GDM1 (cell line): ENCODE data around the gene IP6K2.

ENCODE experiments used
- DNase-seq: peaks from one replicate; lab custom pipeline; 2025; lab: John Stamatoyannopoulos, UW

Gene IP6K2

DNA sequence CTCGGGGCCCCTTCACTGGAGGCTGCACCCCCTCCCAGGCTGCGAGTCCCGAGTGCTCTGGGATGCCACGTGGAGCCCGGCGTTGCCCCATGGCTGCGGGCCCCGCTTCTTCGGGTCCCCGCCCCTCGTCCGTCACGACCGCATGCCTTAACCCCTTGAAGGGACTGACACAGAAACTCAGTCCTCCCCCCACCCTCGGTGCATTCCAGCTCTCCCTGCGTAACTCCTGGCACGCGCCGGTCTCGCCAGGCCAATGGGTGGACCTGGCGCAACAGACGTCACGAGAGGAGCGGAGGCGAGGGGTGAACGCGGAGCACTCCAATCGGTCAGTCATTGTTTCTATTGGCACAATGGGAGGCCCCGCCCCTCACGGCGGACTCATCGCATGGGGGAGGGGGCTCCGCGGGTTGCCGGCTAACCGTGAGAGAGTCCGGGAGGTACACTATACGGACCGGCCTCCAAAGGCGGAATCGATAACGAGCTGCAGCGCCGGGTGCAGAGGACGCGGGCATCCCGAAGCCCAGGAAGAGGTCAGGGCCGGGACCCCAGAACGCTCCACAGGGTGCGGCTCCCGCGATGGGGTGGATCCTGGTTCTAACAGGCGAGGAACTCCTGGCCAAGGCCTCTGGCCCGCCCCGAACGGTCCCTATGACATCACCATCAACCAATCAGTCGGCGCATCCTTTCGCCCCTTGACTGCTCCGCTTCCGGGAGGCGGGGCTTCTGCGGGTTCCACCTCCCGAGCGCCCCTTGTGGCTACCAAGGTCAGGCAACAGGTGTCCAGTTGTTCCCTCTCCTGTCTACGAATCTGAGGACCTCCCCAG is 53.3 kb downstream of the IP6K2 start:
- peak; percentile 93 for DNase-seq

DNA sequence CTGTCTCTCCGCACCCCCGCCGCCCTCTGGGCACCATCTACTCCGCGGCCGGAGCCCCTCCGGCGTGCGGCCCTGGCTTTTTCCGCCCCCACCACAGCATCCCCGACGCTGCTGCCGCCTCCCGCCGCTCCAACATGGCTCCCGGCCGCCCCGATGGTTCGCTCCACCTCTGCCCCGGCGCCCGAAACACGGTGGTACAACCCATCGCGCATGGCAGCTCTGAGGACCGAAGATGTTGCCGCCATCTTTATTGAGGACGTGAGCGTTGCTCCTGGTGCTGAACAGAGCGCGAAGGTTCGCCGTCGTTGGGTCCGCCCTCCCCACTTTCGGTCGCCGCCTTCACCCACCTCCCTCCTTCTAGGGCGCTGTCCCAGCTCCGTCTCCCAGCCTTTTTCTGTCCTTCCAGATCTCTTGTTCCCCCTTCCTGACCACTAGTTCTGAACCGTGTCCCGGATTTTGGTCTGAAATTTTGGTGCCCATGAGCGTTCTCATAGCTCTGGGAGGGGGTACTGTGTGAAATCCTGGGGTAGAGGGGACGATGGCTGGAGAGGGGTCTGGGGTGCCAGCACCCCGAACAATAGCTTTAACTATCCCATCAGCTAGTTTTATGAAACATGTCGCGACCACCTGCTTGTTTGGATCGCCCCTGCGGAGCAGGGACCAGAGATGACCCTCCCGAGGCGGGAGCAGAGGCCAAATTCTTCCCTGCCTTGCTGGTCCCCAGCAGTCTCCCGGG is 54.1 kb downstream of the IP6K2 start, which contains the start of gene CELSR3:
Gene CELSR3, minus strand, starts transcription at position 134 of the 736 bp plus-strand sequence. CDS start 252 bp downstream, outside the sequence.
- peak; percentile 81 for DNase-seq

DNA sequence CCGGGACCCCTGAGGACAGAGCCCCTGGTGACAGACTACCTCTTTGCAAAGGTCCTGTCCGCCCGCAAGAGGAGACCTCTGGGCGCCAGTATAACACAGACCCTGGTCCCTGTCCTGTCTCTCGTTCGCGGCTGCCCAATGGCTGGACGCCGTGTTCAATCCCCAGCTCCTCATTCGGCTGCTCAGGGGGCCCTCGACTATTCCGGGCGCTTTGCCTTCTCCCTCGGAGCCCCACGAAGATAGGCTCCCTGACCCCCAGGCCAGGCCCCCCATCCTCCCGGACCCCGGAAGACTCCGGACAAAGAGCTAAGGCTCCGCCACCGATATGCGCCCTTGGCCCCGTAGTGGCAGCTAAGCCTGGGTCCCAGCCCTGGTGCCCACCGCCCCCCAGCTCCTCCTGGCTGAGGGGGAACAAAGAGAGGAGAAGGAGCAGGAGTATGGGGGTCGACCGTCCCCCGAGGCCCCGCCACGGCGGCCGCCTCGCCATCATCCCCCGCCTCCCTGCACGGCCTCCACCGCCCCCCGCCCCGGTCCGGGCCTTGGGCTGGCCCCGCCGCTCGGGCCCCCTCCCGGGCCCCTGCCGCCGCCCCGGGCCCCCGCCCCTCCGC is 54.8 kb downstream of the IP6K2 start:
- no peak for DNase-seq

DNA sequence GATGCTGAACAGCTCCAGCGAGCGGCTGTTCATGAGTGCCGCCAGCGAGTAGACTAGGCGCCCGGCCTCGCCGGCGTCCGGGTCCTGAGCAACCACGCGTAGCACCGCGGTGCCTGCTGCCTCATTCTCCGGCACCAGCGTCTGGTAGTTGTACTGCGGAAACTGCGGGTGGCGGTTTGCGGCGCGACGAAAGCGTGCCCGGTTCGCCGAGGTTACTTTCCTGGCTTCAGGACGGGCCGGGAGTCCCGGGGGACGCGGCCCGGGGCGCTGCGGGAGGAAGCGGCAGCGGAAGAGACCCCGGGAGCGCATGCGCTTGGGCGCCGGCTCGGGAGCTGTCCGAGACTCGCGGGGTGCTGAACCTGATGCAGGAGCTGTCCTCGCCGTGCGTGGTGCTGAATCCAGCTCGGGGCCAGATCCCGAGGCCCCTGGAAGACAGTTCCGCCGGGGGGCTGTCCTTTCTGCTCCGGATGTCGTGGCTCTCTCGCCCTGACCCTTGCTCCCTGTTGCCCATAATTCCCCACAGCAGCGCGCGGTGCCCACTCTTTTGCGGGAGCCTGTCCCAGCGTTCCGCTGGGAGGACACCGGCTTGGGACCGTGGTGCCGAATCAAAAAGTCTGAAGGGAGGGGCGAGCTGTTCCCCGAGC is 55.4 kb downstream of the IP6K2 start:
- DNase-seq, result peak; percentile 37

DNA sequence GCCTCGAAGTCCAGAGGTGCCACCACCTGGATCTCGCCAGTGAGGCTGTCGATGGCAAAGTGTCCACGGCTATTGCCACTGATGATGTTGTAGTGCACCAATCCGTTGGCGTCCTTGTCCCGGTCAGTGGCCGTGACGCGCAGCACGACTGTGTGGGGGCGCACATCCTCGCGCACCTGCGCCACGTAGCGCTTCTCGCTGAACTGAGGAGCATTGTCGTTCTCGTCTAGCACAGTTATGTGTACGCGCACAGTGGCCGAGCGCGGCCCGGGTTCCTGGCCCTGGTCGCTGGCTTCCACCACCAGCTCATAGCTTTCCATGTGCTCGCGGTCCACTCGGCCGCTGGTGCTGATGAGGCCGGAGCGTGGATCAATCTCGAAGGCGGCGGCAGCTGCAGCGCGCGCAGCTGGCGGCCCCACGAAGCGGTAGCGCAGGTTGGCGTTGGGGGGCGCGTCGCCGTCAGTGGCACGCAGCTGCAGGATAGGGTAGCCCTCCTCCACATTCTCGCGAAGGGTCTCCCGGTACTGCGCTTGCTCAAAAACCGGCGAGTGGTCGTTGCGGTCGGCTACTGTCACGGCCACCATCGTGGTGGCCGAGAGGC is 56.1 kb downstream of the IP6K2 start:
- no peak for DNase-seq

DNA sequence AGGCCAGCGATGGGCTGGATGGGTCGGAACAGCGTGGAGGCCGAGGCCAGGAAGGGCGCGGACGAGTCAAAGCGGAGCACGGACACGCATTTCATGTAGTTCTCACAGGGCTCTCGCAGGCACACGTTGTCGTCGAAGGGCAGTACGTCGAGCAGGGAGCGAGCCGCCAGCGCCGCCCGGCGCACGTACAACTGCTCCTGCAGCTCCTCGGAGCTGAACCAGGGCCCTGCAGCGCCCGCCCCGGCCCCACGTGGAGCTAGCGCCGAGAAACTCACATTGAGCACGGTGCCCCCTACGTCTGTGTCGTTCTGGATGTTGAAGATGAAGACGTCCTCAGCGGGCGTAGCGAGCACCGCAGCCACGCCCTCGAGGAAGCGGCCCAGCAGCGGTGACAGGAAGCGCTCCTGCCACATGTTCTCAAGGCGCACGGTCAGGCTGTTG is 60.2 kb downstream of the IP6K2 start:
- DNase-seq, result no peak

DNA sequence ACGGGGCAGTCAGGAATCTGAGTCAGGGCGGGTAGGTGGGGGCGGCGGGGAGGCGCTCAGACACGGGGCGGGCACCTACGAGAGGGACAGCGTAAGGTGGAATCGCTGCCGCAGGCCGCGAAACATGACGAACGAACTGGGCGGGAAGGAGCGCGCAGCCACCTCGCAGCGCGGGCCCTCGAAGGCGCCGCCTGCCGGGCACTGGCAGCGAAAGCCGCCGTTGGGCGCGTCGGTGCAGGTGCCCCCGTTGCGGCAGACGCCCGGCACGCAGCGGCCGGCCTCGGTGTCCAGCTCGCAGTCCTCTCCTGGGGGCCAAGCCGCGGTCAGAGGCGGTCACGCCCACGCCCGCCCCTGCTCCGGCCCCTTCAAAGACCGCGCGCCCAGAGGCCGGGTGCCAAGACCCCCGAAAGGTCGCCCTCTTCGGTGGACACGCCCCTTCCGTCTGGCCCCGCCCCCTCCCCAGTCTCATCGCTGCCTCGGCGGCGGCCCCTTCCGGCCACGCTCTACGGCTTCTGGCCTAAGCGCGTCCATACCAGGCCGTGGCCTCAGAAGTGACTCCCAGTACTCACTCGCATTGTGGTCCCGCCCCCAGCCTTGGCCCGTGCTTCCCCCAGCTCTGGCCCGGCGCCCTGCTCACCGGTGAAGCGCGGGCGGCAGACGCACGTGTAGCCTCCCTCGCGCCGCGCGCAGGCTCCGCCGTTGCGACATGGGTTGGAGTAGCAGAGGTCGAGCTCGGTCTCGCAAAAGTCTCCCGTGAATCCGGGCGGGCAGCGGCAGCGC is 60.8 kb downstream of the IP6K2 start:
- DNase-seq, result peak; percentile 65

DNA sequence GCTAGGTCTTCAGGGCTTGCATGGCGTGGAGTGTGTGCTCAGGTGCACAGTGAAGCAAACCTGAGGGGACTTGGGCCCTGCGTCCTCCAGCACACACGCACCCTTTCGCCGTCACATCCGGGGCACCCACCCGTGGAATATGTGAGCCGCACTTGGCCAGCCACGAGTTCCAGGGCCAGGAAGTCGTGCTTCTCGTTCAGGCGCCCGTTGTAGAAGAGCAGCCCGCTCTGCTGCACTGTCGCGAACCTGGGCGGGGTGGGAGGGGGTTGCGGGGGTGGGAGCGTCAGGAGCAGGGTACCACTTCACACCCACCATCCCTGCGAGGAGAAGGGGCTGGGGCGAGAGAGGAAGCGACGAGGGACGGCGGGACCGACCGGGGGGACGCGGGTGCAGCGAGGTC is 61.4 kb downstream of the IP6K2 start:
- no peak for DNase-seq

DNA sequence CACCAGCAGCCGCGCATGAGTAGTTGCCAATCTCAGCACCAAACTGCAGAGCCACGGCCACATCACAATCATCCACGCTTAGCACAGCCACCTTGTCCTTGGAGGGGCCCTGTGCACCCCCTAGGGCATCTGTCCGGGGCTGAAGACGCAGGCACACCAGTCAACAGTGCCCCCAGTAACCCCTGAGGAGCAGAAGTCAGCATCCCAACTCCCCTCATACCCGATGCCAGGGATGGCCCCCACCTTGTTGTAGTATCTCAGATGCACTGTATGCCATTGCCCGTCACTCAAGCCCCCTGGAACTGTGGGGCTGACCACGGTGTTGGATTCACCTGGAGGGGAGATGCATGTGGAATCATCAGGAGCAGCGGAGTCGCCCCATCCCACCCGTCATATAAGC is 62.0 kb downstream of the IP6K2 start:
- DNase-seq, result no peak

DNA sequence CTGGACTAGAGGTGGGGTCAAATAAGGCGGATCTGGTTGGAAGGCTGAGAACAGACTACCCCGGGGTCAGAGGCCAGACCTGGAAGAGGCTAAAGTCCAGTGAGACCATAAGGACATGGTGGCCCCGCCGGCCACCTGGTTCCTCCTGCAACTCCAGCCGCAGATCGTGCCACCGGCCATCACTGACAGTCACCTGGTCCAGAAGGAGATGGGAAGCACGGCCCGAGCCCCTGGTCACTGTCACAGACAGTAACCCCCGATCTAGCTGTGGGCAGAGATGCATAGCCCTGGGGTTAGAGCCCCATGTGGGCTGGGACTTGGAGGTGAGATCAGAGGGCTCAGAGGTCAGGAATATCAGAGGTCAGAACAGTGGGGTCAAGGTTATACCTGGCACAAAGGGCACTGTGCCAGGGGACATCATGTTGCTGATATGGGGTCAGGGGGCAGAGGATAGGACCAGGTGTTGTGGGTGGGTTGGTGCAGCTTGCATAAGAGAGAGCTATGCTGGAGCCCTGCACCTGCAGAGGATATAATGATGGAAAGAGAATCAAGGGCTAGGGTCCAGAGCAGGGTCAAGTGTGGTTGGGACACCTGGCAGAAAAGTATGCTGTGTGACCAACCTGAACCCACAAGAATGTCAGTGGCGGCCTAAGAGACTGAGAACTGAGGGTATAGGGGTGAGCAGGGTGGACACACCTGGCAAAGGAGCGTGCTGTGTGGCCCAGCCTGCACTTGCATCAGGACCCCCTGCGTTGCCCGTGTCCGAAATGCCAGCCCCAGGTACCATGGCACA is 63.9 kb downstream of the IP6K2 start:
- no peak for DNase-seq

DNA sequence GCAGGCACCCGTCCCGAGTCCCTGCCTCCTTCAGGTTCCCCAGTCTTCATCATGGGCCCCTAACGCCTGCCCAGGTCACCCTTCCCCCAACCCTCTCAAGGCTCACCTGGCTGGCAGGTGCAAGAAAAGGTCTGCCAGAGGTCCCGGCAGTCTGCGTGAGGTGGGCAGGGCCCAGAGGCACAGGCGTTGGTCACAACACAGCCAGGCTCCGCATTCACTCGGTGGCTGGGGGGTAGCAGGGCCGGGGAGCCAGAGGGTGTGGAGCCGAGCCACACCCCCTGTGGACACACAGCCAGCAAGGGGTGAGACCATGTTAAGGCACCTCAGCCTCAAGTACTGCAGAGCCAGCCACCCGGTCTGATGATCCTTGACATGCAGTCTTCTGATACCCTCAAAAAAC is 65.2 kb downstream of the IP6K2 start:
- DNase-seq, result no peak

DNA sequence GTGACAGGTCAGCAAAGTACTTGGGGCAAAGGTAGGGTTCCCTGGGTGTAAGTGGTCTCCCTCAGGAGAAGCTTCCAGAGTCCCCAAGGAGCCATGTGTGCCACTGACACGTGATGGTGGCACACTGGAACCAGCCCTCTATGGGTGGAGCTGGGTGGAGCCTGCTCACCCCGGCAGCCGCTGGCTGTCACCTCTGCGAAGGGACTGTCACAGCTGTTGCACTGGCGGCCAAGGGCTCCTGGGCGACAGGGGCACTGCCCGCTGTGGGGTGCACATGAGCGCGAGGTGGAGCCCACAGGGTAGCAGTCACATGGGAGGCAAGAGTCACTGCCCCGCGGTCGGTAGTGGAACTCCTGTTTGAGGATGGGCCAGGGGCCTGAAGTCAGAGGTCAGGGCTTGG is 66.3 kb downstream of the IP6K2 start:
- DNase-seq, result no peak

DNA sequence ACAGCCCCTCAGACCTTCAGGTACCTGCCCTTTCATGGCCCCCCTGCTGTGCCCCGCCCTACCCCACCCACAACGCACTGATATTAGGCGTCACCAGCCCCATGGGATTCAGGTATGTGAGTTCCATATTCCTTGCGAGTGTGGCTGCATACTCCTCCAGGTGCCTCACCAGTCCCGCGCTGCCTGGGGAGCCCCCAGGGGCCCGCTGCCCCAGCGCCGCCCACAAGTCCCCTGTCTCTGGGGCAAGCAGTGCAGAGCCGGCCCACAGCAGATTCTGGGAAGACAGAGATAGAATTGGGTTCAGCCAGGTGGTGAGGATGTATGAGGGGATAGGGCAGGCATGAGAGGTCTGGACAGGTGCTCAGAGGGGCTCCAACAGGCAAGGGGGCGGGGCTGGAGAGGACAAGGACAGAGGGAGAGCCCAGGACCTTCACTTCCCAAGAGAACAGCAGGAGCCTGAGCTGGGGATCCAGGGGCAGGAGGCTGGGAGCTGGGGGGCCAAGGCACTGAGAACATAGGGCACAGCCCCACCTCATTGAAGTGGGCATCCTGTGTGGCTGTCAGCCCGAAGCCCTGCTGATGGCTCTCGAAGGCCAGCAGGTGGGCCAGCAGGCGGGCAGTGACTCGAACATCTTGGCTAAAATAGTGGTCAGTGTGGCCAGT is 68.7 kb downstream of the IP6K2 start:
- no peak for DNase-seq

DNA sequence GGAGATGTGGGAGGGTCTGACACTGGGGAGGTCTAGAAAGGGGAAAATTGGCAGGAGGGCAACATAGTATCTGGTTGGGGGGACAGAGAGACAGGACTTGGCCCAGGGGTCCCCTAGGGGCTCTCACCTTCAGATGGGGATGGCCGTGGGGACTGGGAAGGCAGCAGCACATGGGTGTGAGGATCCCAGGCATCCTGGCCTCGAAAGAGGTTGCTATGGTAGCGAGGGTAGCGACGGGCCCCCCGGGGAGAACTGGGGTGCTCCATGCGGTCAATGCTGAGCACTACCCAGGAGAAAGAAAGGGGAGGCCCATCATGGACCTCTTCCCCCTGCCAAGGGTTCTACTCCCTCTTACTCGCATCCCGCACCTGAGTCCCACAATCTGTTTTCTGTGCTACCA is 69.3 kb downstream of the IP6K2 start:
- no peak for DNase-seq

DNA sequence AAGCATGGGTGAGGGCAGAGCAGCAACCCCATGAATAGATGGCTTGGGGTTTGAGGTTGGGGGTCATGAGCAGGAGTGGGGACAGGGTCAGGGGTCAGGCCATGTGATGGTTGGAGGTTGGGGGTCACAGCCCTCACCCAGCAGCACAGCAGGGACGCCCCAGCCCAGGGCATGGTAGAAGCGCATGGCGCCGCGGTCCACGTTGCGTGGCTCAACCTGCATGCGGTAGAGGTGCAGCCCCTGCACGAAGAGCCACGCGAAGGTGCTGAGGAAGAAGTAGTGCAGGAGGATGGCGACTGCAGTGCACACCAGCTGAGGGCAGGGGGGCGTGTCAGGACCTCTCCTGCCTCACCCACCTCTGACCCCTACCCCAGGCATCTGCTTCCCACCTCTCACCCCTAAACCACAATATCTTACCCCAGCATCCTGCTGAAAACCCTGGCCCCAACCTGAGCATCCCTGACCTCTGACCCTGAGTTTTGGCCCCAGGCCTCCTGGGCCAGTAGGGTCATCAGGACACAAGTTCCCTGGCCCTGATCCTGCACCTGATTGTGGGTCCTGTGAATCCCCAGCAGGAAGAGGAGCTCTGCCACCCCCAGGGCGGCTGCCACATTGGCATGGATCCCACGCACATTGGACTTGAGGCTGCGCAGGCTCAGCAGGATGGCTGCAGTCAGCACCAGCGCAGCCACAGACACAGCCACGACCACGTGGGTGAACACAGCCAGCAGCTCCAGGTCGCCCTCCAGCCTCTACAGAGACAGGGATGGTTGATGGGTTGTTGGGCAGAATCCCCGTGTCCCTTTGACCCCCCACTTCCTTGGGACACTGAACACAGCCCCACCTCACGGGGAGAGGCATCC is 71.9 kb downstream of the IP6K2 start:
- no peak for DNase-seq

DNA sequence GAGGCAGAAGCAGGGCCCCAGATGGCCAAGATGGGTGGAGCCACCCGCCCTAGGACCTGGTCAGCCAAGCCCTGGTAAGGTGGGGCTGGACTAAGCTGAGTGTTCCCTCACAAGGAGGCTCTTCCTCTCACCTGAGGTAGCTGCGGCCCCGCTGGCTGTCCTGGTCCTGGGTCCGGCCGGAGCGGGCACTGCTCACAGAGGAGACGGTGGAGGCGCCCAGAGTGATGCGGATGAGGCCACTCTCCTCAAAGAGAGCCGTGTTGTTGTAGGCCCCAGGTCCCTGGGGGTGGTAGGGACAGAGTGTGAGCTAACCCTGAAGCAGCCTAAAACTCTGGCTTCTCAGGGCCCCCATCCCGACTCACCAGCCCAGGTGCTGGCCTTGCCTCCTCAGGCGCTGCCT is 74.4 kb downstream of the IP6K2 start:
- DNase-seq, result no peak

DNA sequence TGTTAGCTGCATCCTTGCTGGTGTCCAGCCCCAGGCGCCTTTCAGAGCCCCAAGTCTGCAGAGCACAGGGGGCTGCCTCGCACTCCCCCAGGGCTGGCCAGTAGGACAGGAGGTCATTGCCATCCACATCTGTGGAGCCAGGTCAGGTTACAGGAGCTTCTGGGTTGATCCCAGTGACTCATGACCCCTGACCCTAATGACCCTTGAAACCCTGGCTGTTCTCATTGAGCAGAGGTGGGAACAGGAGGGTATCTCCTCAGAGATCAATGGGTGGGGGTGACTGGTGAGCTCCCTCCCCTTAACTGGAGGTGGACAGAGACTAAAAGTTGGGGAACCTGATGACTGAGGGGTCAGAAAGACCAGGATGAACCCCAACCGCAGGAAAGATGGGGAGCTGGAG is 75.6 kb downstream of the IP6K2 start:
- DNase-seq, result no peak

DNA sequence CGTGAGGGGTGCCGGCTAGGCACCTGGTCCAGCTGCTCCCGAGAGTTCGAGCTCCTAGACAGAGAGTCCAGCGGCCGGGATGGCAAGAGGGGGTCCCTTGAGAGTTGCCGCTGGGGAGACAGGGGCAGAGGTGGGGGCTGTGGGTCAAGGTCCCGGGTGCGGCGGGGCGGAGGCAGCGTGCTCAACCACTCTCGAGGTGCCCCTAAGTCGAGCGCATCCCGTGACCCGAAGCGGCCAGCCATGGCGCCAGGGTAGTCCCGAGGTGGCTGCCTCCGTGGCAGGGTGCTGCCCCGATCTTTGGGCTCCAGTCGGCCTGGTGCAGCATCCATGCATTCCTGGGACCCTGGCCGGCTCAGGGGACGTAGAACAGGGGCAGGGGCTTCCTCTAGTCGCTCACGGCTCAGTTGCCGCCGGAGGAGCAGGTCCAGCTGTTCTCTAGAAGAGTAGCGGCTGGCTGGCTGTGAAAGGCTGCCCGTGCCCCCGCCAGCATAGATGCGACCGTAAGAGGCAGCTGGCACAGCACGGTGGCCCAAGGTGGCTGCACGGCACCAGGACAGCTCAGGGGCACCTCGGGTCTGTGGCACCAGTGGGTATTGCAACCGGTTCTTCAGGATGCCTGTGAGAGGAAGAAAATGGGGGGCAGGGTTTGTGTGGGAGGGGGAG is 76.9 kb downstream of the IP6K2 start:
- DNase-seq, result no peak
